Measurements from ENCODE around the gene SVIL.

SVIL gene, protein sequence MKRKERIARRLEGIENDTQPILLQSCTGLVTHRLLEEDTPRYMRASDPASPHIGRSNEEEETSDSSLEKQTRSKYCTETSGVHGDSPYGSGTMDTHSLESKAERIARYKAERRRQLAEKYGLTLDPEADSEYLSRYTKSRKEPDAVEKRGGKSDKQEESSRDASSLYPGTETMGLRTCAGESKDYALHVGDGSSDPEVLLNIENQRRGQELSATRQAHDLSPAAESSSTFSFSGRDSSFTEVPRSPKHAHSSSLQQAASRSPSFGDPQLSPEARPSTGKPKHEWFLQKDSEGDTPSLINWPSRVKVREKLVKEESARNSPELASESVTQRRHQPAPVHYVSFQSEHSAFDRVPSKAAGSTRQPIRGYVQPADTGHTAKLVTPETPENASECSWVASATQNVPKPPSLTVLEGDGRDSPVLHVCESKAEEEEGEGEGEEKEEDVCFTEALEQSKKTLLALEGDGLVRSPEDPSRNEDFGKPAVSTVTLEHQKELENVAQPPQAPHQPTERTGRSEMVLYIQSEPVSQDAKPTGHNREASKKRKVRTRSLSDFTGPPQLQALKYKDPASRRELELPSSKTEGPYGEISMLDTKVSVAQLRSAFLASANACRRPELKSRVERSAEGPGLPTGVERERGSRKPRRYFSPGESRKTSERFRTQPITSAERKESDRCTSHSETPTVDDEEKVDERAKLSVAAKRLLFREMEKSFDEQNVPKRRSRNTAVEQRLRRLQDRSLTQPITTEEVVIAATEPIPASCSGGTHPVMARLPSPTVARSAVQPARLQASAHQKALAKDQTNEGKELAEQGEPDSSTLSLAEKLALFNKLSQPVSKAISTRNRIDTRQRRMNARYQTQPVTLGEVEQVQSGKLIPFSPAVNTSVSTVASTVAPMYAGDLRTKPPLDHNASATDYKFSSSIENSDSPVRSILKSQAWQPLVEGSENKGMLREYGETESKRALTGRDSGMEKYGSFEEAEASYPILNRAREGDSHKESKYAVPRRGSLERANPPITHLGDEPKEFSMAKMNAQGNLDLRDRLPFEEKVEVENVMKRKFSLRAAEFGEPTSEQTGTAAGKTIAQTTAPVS (N-terminal part only)

DNA sequence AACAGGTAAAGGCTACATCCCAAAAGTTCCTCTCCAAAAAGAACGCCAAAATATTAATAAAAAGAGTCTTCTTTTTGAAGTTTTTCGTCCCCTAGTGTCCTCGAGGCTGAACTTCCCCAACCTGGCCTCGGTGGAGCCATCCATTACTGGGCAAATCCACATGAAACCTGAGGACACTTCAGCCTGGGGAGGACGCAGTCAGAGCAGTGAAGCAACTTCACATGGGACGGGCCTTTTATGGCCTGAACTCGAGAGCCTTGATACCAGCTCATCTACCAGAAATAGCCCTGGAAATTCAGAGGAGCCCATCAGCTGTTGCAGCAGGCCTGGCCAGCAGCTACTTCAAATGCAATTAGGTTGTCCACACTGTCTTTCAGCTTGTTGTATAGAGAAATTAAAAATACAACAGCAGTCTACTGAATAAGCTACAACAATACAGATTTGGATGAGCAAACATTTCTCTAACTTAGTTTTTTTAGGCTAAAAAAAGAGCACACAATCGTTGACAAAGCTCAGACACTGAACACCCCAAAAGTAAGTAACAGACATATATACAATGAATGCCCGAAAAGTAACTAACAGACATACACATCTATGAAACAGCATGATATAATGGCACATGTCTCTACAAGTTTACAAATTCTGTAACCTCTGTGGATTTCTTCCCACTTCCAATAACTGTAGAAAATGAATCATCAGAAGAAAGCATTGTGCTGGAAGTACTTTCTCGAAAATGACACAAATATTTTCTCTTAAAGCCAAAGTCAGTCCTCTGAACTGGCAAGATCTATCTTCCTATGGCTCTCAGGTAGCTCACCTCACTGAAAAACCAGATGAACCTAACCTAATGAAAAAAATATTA lies at the start of gene SVIL:
Gene SVIL, minus strand, starts transcription at position 208 of the 862 bp plus-strand sequence. CDS start 79,913 bp downstream, outside the sequence.
- DNase-seq (ENCODE audit: low read depth in 2 of 2) = no peak

DNA sequence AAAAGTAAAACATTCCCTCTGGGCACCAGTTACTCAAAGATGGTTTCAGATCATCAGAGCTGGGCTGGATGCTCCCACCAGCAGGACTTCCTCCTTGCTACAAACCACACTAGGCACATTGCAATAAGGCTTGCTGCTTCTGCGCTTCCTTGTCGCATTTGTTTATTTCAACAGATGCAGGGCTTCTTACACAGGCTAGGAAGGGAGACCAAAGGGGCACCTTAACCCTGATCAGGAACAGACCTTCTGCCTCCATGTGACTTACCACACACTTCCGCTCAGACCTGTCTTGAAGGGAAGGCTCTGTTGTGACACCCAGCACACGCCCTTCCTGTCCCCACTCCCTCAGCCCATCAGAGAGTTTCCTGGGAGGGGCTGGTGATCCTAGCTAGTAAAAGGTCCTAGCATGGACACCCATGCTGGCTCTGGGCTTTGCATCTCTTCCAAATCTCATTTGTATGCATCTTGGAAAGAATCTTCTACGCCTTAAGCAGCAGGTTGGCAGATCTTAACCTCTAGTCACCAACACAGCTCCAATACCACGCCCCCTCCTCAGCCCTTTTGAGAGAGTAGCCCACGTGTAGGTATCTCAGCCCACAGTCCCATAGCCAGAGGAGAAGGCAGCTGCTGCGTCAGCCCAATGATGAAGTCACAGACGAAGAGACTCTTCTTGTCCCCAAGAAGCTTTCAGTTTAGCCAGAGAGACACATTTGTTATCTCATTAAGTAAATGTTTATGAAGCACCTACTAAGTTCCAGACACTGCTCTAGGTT lies 47.1 kb upstream of the SVIL start:
- DNase-seq (ENCODE audit: low read depth in 2 of 2) = peak in 1 of 2 donors; percentile 19

DNA sequence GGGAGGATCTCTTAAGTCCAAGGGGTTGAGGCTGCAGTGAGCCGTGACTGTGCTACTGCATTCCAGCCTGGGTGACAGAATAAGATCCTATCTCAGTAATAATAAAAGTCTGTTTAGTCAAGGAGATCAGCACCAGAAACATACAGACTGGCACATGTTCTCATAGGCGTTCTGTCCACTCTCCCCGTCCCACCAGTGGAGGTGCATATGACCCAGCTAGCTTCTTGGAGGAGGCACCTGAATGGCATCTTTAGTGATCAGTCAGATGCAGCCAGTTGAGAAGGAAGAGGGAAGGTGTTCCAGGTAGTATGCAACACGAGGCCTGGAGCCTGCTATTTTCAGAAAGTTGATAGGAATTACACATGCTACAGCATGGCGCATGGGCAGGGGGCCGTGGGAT lies 45.3 kb upstream of the SVIL start:
- no peak for DNase-seq (ENCODE audit: low read depth in 2 of 2)

DNA sequence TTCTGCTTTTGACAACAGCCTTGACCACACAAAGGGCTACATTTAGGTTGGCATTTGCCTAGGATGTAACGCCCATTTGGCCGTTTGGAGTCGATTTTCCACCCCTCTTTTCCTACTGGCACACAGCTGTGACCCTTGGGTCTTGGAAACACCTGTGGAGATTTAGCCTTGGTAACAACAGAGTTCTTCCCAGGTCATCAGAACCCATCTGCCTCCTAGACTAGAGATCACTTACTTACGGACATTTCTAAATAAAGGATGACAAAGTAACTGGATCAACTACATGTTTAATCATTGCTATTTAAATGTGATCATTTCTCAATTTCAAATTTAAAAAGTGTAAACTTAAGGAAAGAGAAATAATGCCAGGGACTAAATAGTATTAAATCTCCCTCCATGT lies 42.0 kb upstream of the SVIL start:
- no peak for DNase-seq (ENCODE audit: low read depth in 2 of 2)

DNA sequence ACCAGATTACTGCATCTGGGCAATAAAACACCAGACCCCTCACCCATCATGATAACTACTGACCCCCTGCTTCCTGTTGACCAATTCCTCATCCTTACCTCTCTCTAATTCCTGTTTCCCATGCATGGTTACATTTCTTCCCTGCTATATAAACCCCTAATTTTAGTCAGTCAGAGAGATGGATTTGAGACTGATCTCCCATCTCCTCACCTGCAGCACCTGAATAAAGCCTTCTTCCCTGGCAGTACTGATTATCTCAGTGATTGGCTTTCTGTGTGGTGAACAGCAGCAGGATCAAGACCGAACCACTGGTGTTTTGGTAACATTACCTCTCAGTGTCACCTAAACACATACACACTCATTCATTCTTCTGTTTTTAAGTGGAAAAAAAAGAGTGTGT lies 41.2 kb upstream of the SVIL start:
- no peak for DNase-seq (ENCODE audit: low read depth in 2 of 2)

DNA sequence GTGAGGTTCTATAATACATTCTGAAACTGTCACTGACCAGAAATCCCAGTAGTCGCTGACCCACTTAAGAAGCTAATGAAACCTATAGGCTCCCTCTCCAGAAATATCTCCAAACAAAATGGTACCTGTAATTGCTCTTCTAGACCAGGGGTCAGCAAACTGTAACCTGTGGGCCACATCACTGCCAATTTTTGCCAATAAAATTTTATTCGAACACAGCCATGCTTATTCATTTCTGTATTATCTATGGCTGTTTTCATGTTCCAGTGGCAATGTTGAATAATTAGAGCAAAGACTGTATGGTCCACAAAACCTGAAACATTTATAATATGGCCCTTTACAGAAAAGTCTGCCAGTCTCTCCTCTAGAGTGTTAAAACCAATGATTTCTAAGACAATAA lies 37.2 kb upstream of the SVIL start:
- DNase-seq (ENCODE audit: low read depth in 2 of 2) = no peak

DNA sequence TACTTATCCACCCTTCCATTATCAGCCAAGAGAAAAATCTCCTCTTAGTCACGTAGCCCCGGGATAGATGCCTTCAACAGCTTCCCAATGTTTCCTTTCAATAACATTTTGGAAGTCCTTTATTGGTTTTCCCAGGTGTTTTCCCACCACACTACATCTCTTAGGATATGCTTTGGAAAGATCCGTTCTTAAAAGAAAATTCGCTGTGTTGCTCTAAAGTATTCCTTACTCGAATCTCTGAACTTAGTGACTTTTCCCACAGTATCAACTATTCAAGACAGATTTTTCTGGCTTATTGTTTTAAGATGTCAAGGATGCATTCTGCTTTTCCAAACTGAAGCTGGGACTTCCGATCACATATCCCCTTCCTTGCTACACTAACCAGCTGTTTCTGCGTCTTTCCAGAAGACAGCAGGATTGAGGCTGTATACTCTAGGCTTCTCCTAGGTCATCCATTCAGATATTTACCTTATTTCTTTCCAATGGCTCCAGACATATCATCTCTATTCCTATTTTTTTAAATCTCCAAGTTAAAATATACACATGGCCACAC lies 36.5 kb upstream of the SVIL start:
- DNase-seq (ENCODE audit: low read depth in 2 of 2) = no peak

DNA sequence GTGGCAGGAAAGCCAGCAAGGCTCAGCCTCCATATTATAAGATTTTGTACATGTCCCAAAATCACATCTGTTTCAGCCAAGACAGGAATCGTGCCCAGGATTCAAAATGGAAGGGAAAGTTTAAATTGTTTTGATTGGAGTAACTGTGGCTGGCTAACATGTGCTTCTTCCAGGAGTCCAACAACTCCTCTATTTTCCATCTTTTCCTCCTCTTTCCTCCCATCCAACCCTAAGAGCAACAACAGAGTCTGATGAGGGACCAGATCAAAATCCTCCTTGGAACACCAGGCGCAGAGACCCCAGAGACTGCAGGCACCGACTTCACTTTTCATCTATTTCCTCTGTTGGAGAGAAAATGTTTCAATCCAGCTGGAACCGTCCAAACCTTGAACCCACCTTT lies 36.0 kb upstream of the SVIL start:
- DNase-seq (ENCODE audit: low read depth in 2 of 2) = no peak

DNA sequence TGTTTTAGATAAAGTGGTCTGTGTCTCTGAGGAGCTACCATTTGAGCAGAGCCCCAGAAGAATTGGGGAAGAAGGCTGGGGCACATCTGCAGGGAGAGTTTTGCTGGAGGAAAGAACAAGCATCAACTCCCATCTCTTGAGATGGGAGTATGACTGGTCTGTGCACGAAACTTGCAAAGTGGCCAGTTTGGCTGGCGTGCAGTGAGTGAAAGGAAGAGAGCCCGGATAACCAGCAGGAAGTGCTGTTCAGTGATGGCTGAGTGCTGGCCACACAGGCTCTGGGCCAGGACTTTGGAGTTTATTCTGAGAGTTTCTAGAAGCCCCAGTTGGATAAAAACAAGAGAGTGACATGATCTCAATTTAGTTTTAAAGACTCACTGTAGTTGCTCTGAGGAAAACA lies 34.4 kb upstream of the SVIL start:
- no peak for DNase-seq (ENCODE audit: low read depth in 2 of 2)

DNA sequence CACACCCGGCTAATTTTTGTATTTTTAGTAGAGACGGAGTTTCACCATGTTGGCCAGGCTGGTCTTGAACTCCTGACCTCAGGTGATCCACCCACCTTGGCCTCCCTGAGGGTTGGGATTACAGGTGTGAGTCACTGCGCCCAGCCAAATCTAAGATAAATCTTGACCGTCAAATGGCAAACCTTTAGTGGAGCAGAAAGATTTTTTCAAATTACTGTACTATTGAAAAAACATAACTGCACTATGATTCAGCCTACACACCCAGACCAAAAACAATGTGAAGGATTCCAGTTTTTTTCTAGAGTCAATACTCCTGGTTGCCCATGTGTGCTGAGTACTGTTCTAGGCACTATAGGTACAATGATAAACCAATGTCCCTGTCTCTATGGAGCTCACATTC lies 33.9 kb upstream of the SVIL start:
- no peak for DNase-seq (ENCODE audit: low read depth in 2 of 2)

DNA sequence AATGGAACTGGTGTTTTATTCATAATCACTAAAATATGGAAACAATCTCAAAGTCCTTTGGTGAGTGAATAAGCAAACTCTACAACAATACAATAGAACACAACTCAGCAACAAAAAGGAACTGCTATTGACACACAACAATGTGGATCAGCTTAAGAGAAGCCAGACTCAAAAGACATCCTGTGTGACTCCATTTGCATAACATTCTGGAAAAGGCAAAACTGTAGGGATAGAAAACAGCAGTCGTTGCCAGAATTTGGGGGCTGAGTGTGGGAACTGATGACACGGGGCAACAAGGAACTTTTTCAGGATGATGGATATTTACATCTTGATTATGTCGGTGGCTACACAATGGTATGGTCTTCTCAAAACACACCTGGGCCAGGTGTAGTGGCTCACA lies 32.4 kb upstream of the SVIL start:
- no peak for DNase-seq (ENCODE audit: low read depth in 2 of 2)

DNA sequence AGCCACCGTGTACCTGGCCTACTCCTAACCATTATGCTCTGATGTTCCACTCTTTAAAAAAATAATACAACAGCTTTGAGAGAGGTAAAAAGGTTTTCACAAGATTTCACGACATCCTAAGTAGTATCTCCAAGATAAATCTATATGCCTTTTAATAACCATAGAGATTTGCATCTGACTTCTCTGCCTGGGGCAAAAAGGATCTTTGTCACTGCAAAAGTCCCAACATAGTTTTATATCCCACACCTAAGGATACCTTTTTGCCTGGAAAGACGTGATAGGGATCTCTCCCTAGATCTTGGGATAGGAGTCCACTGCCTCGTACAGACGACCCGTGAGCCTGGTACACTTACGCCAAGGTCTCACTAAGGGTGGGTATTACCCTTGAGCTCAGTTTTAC lies 31.4 kb upstream of the SVIL start:
- DNase-seq (ENCODE audit: low read depth in 2 of 2) = no peak

DNA sequence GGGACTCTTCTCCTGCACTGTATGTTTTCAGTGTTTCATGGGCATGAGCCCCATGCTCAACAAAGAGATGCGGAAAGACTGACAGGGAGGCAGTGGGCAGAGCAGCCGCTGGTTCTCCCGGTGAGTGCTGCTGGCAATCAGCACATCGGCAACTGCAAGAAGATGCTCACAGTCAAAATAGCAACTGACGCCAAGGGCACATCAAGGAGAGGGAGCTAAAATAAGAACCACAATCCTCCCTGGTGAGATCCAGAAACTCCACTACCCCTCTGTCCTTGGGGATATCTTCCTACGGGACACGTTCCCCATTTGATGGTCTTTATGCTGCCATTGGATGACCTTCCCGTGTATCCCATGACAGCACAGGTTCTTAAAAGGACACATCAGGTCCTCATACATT lies 28.9 kb upstream of the SVIL start:
- DNase-seq (ENCODE audit: low read depth in 2 of 2) = no peak

DNA sequence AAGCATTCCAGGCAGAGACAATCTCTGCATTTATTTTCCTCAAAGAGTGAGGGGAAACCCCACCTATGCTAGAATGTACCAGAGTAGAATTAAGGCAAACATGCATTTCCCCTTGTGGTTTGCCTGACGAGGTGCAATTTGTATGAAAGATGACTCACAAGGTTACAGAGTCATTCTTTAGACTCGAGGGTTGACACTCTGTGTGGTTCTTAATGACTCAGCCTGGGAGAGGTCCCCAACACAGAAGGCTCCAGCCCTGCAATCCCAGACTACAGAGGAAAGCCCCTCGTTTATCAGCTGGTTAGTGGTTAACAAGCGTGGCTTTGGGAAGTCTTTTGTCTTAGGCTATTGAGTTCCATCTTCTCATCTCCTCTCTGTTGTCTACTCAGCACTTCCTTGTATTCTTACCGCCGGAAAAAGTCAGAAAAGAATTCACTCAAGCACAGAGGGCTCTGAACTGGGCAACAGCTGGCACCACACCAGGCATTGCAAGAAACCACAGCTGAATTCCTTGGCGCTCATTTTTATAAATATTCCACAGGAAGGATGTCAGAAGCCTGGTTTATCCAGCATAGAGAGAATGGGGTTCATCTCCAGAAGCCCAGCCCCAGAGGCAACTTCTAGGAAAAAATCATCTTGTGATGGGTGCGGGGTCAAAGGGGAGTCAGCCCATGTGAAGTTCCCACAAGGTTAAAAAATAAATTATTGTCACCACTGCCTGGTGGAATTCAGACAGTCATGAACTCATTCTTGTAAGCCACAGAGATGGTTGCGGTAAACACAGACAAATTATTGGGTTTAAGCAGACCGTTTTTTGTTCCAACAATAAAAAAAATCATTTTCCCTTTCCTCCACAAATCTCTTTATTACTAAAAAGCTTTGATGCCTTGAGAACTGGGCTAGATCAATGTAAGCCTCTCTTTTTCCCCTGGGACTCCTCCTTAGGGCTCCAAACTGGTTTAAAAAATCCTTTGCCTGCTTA lies 24.5 kb upstream of the SVIL start:
- DNase-seq (ENCODE audit: low read depth in 2 of 2) = peak; percentile 37 to 51

DNA sequence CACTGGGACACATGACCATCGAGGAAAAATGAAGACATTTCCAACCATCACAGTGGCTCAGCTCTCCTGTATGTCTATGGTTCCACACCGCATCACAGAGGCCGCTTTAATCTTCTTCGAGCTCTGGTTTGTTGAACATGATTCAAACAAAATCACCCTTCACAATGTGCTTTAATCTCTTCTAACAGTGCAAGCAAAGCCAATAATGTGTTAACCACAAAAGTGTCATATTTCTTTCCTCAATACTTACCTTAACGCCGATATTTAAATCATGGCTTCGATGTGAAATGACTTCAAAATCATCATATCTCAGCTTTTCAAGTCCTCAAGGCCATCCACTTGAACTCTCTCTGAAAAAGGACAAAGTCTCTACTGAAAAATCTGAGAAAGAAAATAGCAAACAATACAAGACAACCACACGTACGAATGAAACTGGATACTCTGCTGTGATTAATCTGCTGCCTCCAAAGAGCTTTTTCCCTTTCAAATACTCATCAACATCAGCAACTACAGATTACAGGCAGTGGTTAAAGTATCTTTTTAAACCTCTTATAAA lies 23.0 kb upstream of the SVIL start:
- DNase-seq (ENCODE audit: low read depth in 2 of 2) = no peak

DNA sequence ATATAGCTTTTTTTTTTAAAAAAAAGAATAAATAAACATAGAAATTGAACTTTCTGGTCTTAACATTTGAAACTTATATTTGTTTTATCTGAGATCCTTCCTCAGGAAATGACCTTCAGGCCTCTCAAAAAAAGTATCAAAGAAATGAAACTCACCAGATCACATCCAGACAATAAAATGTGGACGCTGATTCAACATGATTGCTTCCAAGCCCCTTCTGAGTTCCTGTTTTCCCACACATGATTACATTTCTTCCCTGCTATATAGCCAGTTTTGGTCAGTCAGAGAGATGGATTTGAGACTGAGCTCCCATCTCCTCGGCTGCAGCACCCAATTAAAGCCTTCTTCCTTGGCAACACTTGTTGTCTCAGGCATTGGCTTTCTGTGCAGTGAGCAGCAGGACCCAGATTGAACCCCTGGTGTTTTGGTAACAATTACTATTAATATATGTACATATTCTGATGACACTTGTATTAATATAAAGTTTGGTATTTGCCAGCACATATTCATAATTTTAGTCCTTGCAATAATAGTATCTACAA lies 21.8 kb upstream of the SVIL start:
- no peak for DNase-seq (ENCODE audit: low read depth in 2 of 2)

DNA sequence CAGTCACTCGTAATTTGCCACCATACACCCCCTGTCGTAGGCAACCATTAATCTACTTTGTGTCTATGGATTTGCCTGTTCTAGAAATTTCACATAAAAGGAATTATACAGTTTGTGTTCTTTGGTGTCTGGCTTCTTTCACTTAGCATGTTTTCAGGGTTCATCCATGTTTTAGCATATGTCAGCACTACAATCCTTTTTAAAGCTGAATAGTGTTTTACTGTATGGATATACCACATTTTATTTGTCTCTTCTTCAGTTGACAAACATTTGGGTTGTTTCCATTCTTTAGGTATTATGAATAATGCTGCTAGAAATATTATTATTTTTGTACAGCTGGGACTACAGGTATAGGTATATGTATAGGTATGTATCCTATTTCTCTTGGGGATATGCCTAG lies 17.4 kb upstream of the SVIL start:
- DNase-seq (ENCODE audit: low read depth in 2 of 2) = no peak

DNA sequence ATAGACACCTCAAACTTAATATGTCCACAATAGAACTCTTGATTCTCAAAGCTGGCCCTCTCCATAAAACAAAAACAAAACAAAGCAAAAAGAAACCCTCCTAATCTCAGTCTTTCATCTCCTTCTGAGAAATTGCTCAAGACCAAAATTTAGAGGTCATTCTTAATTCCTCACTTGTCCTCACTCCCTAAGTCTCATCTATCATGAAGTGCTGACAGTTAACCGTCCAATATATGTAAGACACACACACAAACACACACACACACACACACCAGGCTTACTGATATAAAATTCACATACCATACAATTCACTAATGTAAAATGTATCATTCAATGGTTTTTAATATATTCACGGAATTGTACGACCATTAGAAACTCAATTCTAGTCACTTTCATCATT lies 17.0 kb upstream of the SVIL start:
- no peak for DNase-seq (ENCODE audit: low read depth in 2 of 2)

DNA sequence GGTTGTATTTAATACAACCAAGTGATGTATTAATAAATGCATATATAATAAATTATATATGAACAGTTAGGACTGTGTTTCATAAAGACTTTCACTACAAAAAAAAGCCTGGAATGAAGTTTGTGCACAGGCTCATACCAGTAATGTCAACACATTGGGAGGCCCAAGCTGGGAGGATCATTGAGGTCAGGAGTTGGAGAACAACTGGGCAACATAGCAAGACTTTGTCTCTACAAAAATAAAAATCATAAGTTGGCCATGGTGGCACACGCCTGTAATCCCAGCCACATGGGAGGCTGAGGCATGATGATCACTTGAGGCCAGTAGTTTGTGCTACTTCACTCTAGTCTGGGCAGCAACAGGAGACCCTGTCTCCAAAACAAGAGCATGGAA lies 15.8 kb upstream of the SVIL start:
- no peak for DNase-seq (ENCODE audit: low read depth in 2 of 2)

Measured in activated CD4-positive, alpha-beta T cell treated with anti-CD3 and anti-CD28 coated beads for 24 hours (primary cell).